ENCODE data around the gene ZBTB46. TPM values are rescaled to one million over a fixed set of nuclear protein-coding genes. Genes with fewer than 3 reads are reported as not detected.

The ZBTB46 gene
- total RNA-seq, 1 donor from 2014 or later = 0.84 TPM

DNA sequence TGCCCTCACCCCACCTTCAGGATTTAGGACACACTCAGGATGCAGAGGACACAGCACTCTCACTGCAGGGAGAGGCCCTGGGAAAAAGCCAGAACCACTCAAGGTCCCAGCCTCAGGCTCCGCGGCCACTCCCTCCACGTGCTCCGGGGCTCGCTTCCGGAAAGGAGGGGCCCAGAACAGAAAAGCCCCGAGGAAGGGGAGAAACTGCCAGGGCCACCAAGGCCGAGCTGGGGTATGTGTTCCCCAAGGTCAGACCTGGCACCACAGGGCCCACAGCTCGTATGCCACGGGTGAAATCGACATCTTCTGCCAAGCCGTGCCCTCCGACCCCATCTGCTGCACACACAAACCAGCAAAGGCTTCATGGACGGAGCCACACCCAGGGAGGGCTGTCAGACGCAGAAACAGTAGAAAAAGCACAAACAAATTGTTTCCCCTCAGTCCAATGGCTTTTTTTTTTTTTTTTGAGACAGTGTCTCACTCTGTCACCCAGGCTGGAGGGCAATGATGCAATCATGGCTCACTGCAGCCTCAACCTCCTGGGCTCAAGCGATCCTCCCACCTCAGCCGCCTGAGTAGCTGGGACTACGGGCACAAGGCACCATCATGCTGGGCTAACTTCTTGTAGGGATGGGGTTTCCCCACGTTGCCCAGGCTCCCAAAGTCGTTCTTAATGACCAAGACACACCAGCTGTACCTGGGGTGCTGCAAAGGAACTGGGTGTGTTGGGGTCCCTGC is 58.1 kb downstream of the ZBTB46 start:
- no peaks in the 10 kb centered on the region for H3K36me3 Mint-ChIP-seq (ENCODE audit: low read depth)
- H3K9me3 Mint-ChIP-seq = no peaks in the 10 kb centered on the region
- H3K27me3 Mint-ChIP-seq = no peaks in the 10 kb centered on the region
- H3K4me1 Mint-ChIP-seq = no peaks in the 10 kb centered on the region
- no peak overlapping the region for H3K27ac Mint-ChIP-seq
- intact Hi-C loops (cut with micrococcal nuclease) = no loop called here
- no peak for DNase-seq
- H3K4me3 Mint-ChIP-seq = no peak overlapping the region

DNA sequence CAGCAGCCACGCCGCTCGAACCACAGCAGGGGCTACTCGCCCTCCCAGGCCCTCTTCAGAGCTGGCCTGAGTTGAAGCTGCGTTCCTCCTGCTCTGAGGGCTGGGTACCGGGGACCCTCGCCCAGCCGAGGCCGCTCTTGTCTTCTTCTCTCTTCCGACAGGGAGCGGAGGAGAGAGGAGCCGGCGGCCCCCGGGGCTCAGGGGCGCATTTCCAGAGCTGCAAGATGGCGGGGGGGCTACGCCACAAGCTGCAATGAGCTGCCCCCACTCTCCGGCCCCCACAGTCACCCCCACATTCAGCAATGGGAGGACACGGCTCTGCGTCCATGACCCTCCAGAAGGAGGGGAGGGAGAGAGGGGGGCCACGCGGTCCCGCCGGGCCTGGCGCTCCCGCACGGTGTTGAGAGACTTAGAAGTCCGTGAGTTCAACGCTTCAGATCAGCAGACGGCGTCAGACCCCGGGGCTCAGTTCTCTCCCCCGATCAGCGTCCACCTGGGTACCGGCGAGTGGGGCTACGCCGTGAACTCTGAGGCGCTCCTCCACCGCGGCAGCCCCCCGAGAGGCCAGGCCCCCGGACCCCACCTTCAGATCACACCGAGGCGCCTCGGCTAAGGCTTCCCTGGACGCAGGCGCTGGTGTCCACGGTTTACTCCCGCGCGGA is 59.9 kb downstream of the ZBTB46 start:
- no peaks in the 10 kb centered on the region for H3K27me3 Mint-ChIP-seq
- no peaks in the 10 kb centered on the region for H3K4me1 Mint-ChIP-seq
- intact Hi-C loops (cut with micrococcal nuclease) = no loop called here
- H3K27ac Mint-ChIP-seq = no peak overlapping the region
- H3K9me3 Mint-ChIP-seq = no peaks in the 10 kb centered on the region
- no peak overlapping the region for H3K4me3 Mint-ChIP-seq
- no peak for DNase-seq
- no peaks in the 10 kb centered on the region for H3K36me3 Mint-ChIP-seq (ENCODE audit: low read depth)

DNA sequence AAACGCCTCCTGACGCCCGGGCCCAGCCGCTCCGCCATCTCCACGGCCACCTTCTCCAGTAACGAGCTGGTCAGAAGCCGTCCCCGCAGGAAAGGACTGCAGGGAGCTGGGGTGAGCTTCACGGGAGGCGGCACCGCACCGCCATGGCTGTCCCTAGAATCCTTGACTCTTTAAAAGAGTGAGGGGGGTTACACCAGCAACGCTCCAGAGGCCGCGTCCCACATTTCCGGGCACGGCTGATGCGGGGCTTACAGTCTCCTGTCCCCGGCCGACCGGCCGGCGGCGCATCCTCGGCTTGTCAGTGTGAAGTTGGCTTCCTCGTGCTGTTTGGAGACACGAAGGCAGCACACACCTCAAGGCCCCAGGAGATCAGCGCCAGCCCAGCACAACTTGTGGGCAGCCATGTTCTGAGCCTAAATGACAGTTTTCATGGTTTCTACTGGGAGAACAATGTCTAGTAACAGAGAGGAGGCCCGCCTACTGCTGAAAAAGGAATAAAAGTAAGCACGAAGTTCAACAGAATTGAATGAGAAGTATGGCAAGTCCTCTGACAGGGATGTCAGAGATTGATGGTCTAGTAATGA is 61.1 kb downstream of the ZBTB46 start:
- no peak for DNase-seq
- Mint-ChIP-seq H3K36me3 (ENCODE audit: low read depth) (no peaks in the 10 kb centered on the region), H3K9me3 (no peaks in the 10 kb centered on the region), H3K4me1 (no peaks in the 10 kb centered on the region), H3K27me3 (peaks cover 2% of the 10 kb centered on the region), H3K27ac (no peak overlapping the region), H3K4me3 (no peak overlapping the region)
- intact Hi-C loops (cut with micrococcal nuclease) = no loop called here

DNA sequence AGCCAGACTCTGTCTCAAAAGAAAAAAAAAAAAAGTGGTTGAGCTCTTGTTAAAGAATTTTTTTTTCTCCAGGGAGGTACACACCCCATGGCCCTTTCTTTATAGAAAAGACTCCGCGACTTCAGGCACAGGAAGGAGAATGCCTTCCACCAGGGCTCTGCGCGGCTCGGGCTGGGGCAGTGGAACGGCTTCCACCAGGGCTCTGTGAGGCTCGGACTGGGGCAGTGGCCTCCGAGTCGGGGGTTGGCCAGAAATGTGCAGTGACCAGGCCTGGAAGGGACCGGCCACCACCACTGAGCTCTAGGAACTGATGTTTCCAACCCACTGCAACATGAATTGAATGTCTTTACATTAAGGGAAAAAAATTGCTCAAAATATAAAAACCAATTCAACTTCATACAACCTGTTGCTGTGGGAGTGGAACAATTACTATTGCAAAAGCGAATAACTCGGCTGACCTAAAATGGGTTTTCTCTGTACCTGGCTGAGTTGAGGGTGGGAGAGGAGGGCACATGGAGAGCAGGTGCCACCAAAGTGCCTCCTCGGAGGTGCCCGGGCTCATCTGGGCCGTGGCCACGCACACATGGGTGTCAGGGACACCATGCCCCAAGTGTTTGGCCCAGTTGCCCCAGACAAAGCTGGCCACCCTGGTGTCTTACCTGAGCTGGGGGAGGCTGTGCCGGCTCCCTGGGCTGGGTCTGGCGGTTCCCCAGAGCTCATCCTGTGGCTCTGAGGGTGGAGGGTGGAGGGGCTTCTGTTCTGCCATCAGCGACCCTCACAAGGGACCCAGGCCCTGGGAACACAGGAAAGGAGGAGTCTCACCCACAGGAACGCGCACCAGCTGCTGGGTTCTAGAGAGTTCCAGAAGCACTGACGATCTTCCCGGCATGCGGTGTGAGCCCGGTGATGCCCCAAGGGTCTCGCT is 62.2 kb downstream of the ZBTB46 start:
- no peaks in the 10 kb centered on the region for H3K36me3 Mint-ChIP-seq (ENCODE audit: low read depth)
- DNase-seq = no peak
- H3K9me3 Mint-ChIP-seq = no peaks in the 10 kb centered on the region
- no peaks in the 10 kb centered on the region for H3K4me1 Mint-ChIP-seq
- H3K27ac Mint-ChIP-seq = no peak overlapping the region
- no peak overlapping the region for H3K4me3 Mint-ChIP-seq
- intact Hi-C loops (cut with micrococcal nuclease) = no loop called here
- peaks cover 2% of the 10 kb centered on the region for H3K27me3 Mint-ChIP-seq

DNA sequence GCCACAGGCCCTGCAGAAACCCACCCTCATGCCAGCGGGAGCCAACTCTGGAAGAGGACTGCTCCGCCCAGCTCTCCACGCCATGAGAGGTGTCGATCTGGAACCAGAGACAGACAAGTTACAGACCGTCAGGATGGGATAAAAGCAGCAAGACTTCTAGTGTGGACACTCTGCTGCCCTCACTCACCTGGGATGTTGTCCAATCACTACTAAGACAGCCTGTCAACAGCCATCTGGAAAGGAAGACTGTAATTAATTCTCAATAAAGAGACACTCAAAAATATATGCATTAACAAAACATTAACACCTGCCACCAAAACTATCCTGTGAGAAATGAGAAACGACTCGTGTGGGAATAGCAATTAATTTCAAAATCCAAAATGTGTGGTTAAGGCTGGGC is 63.2 kb downstream of the ZBTB46 start:
- Mint-ChIP-seq H3K4me1 (no peaks in the 10 kb centered on the region), H3K9me3 (no peaks in the 10 kb centered on the region), H3K4me3 (no peak overlapping the region), H3K36me3 (ENCODE audit: low read depth) (no peaks in the 10 kb centered on the region), H3K27ac (no peak overlapping the region), H3K27me3 (peaks cover 6% of the 10 kb centered on the region)
- no peak for DNase-seq
- intact Hi-C loops (cut with micrococcal nuclease) = no loop called here

DNA sequence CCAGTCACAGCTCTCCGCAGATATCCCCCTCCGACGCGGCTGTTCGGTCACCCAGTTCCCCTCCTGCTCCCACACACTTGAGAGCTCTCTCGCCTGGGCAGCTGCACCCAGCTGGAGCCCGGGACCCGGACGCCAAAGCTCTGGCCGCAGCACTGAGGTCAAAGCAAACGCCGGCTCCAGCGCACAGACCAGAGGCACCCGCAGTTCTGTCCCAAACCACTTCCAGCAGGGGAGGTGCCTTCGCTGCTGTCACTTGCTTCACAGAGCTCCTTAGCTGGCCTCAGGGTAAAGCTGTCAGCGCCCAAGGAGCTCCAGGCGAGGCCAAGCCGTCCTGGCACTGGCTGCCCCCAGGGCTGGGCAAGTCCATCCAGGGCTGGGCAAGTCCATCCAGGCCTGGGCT is 63.6 kb downstream of the ZBTB46 start:
- Mint-ChIP-seq H3K4me1 (no peaks in the 10 kb centered on the region), H3K36me3 (ENCODE audit: low read depth) (no peaks in the 10 kb centered on the region), H3K4me3 (no peak overlapping the region), H3K27me3 (peaks cover 7% of the 10 kb centered on the region), H3K9me3 (no peaks in the 10 kb centered on the region), H3K27ac (no peak overlapping the region)
- DNase-seq = no peak
- intact Hi-C loops (cut with micrococcal nuclease) = no loop called here

DNA sequence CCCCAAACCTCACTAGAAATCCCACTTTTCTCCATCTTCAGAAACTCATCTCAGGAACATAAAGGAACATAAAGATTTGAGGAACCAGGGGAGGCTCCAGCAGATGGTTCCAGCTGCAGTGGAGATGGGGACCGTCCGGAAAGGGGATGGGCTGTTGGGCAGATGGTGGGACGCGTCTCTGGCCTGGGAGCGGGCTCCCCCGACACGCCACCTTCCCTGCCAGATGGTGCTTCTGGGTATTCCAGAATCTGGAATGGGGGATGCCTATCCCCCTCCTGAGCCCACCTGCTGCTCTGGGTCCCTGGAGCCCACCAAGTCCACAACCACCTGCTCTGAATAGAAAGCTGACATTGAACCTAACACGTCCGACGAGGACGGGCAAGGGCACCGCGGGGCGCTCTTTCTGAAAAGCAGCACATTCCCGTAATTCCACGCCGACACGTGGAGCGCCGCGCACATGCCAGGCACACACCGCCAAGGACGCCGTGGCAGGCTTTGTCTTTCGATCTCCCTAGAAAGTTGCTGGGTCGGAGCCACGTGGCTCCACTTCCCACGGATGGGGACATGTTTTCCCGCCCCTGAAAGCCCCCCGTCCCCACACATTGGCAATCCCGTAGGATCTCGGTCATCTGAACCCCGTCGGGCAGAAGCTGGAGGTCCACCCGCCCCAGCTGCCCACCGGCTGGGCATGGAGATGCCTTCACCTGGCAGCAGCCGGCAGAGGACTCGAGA is 64.2 kb downstream of the ZBTB46 start:
- Mint-ChIP-seq H3K27me3 (peaks cover 9% of the 10 kb centered on the region), H3K4me1 (no peaks in the 10 kb centered on the region), H3K9me3 (no peaks in the 10 kb centered on the region), H3K36me3 (ENCODE audit: low read depth) (no peaks in the 10 kb centered on the region), H3K27ac (no peak overlapping the region), H3K4me3 (no peak overlapping the region)
- DNase-seq = no peak
- intact Hi-C loops (cut with micrococcal nuclease) = no loop called here

DNA sequence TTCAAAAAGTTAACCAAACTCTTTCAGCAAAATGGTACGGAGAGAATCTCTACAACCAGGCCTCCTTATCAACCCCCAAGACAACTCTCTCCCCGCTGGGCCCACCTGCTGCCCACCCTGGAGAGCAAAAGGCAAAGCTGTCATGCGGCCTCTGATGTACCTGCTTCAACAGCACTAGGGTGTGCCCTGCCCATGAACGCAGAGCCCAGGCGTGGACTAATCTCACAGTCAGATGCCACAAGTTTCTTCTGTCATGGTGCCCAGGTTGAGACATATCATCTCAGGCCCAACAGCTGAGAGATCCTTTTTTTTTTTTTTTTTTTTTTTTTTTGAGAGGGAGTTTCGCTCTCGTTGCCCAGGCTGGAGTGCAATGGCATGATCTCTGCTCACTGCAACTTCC is 65.2 kb downstream of the ZBTB46 start:
- intact Hi-C loops (cut with micrococcal nuclease) = no loop called here
- Mint-ChIP-seq H3K9me3 (no peaks in the 10 kb centered on the region), H3K27me3 (peaks cover 9% of the 10 kb centered on the region), H3K36me3 (ENCODE audit: low read depth) (no peaks in the 10 kb centered on the region), H3K27ac (no peak overlapping the region), H3K4me1 (no peaks in the 10 kb centered on the region), H3K4me3 (no peak overlapping the region)
- no peak for DNase-seq

DNA sequence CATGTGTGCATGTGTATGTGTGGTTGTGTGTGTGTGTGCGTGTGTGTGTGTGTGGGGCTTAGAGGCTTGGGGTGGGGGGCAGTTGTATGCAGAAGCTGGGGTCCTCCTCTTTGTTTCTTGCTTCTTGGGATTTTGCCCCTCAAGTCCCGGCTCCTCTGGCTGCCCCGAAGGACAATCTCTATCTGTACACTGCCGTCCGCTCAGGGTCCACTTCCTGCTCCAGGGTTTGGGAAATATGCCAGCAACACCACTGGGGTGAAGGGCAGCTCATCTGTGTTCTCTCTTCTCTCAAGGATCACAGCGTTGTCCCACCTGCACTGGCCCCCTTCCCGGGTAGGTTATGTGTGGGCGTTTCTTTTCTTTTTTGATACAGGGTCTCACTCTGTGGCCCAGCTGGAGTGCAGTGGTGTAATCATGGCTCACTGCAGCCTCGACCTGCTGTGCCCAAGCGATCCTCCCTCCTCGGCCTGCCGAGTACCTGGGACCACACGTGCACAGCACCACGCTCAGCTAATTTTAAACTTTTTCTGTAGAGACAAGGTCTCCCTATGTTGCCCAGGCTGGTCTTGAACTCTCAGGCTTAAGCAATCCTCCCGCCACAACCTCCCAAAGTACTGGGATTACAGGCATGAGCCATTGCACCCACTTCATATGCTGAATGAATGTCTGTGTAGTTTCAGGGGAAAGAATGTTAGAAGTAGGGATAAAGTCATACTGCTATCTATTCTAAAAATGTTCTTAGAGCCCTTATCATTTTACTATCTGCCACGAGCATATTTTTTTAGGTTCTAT is 65.8 kb downstream of the ZBTB46 start:
- Mint-ChIP-seq H3K9me3 (no peaks in the 10 kb centered on the region), H3K36me3 (ENCODE audit: low read depth) (no peaks in the 10 kb centered on the region), H3K4me1 (no peaks in the 10 kb centered on the region), H3K4me3 (no peak overlapping the region), H3K27me3 (peaks cover 9% of the 10 kb centered on the region), H3K27ac (no peak overlapping the region)
- intact Hi-C loops (cut with micrococcal nuclease) = no loop called here
- no peak for DNase-seq

DNA sequence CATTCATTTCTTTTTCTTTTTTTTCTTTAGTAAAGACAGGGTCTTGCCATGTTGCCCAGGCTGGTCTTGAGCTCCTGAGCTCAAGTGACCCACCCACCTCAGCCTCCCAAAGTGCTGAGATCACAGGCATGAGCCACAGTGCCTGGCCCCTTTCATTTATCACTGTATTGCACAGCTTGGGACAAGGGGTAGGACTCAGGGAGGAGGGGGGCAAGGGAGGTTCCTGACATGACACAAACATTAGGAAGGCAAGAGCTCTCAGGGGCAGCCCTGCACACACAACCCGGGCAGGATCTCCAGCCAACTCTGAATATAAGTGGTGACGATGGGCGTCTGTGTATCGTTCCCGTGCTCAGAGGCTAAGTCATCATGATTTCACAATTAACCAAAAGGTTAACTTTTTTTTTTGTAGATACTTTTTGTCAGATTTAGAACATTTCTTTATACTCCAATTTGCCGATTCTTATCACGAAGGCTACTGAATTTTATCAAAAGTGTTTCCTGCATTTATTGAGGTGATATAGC is 71.6 kb downstream of the ZBTB46 start:
- H3K27me3 Mint-ChIP-seq = peaks cover 21% of the 10 kb centered on the region
- intact Hi-C loops (cut with micrococcal nuclease) = no loop called here
- H3K36me3 Mint-ChIP-seq (ENCODE audit: low read depth) = no peaks in the 10 kb centered on the region
- no peaks in the 10 kb centered on the region for H3K9me3 Mint-ChIP-seq
- no peak overlapping the region for H3K27ac Mint-ChIP-seq
- peaks cover 7% of the 10 kb centered on the region for H3K4me1 Mint-ChIP-seq
- DNase-seq = no peak
- H3K4me3 Mint-ChIP-seq = no peak overlapping the region

DNA sequence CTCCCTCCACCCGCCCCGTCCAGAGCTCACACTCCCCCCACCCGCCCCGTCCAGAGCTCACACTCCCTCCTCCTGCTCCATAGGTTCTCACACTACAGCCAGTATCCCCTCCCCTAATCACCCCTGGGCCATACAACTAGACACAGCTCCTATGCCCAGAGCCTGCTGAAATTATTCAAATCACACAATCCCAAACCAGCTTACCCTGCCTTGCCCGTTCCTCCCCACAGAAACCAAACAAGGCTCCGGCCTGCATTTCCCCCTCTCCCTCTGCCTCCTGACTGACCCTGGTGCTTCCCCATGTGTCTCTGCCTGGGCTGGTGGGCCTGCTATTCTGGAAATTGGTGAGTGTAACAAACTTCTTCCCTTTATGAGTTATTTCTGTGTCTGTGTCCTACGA is 72.9 kb downstream of the ZBTB46 start:
- intact Hi-C loops (cut with micrococcal nuclease) = no loop called here
- H3K9me3 Mint-ChIP-seq = no peaks in the 10 kb centered on the region
- peaks cover 7% of the 10 kb centered on the region for H3K4me1 Mint-ChIP-seq
- DNase-seq = no peak
- no peak overlapping the region for H3K27ac Mint-ChIP-seq
- no peak overlapping the region for H3K4me3 Mint-ChIP-seq
- H3K27me3 Mint-ChIP-seq = peaks cover 19% of the 10 kb centered on the region
- H3K36me3 Mint-ChIP-seq (ENCODE audit: low read depth) = no peaks in the 10 kb centered on the region

DNA sequence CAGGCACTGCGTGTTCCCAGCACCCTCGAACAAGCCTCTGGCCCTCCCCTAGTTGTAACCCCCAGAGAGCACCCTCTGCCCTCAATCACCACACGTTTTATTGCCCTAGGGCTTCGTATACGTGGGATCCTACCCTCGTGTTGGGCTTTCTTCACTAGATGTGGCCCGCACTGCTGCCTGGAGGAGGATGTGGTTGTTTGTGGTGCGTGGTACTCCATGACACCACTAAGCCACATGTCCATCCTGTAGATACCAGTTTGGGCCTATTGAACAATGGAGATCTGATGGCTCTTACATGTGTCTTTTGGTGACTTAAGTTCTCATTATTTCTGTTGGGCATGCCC is 74.4 kb downstream of the ZBTB46 start:
- peak; percentile 70 for DNase-seq
- Mint-ChIP-seq H3K27ac (peak overlapping the region; percentile 29), H3K9me3 (no peaks in the 10 kb centered on the region), H3K27me3 (peaks cover 15% of the 10 kb centered on the region), H3K4me1 (peaks cover 7% of the 10 kb centered on the region), H3K4me3 (no peak overlapping the region), H3K36me3 (ENCODE audit: low read depth) (no peaks in the 10 kb centered on the region)
- intact Hi-C loops (cut with micrococcal nuclease) = no loop called here

All from activated CD4-positive, alpha-beta T cell treated with anti-CD3 and anti-CD28 coated beads, Interleukin-2, amount 10 ng/mL, durations not matched to agents 24 days and 14 days (primary cell).